HG02943 (cell line): ENCODE results near the gene NFATC2.

ENCODE experiments used
- ATAC-seq: cut with Tn5 transposase; IDR thresholded peaks from one replicate; pipeline ENCODE4 v1.9.1; 2021; ENCODE audit warnings: mild to moderate bottlenecking, low read depth, moderate library complexity; ENCODE audit not compliant: unreplicated experiment

The NFATC2 gene

DNA sequence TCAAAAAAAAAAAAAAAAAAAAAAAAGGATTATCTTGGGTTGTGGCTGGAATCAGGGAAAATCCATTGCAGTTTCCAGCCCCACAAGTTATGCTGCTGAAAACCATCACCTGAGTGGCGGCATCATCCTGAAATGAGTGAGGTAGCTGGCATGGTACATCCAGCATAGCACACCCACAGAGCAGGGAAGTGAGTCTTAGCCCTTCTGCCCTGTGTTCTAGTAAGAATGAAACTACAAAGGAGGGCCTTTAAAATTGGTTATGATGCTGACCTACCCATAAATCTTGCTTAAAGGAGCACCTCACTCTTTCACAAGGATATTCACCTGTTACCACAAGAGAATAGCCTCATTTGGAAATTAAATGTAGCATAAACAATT is 119.2 kb downstream of the NFATC2 start:
- no peak for ATAC-seq

DNA sequence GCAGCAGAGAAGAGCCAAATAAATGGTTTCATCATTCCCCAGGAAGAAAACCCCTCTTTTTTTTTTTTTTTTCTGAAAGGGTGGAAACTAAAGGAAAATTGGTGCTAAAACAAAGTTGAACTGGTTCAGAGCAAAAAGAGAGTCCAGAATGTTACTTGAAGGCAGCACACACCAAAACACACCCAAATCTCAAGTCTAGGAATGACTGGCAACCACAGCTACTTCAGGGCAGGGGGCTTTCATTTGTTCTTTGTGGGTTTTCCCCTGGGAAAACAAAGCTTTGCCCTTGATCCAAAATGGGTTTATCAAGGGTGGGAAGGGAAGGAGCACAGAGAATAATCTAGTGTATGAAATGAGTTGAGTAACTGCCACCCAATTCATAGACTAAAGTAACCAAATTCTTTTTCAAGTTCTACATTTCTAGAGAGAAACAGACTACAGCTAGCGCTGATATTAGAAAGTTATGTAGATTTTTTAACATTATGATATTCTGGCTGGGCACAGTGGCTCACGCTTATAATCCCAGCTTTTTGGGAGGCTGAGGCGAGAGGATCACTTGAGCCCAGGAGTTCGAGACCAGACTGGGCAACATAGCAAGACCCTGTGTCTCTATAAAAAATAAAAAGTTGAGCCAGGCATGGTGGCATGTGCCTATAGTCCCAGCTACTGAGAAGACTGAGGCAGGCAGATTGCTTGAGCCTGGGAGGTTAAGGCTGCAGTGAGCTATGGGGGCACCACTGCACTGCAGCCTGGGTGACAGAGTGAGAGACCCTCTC is 119.8 kb downstream of the NFATC2 start:
- ATAC-seq, result no peak

DNA sequence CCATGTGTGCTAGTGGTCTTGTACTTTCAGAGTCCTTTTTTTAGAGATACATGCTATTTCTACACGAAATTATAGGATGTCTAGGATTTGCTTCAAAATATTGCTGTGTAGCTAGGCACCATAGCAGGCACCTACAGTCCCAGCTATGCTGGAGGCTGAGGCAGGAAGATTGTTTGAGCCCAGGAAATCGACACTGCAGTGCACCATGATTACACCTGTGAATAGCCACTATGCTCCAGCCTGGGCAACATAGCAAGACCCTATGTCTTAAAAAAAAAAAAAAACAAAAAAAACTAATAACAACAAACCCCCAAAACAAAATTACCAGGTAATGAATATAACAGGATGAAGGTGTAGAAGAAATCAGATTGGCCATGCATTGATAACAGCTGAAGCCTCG is 121.7 kb downstream of the NFATC2 start:
- ATAC-seq, result no peak

DNA sequence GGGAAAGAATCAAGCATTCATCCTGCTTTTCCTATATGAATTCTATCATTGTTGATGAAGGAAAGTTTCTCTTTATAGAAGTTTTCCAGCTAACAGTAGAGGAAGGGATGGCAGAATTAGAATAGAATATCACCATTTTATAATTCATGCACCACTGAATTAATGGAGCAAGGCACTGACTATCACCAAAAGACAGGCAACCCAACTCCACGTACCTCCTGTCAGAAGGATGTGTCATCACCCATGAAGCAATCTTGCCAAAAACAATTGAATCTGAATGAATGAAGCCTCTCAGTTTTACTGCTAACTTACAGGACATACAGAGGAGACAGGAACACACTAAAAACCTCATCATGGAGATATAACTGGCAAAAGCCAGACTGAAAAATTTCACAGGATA is 122.4 kb downstream of the NFATC2 start:
- ATAC-seq, result no peak

DNA sequence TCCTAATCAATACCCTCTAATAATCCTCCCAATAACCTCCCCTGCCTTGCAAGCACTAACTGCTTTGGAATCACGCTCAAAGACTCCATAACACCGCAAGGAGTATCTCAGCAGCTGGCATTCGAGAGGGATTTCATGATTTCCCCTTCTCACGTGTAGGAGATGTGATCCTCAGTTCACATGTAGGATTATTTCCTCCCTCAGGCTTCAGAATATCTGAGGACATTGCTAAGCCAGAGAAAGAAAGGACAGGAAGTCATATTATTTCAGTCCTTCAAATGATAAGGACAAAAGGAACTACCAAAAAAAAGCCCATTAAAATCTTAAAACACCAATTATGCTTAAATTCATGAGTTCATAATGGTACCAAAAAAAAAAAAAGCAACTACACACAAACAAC is 122.9 kb downstream of the NFATC2 start:
- no peak for ATAC-seq

DNA sequence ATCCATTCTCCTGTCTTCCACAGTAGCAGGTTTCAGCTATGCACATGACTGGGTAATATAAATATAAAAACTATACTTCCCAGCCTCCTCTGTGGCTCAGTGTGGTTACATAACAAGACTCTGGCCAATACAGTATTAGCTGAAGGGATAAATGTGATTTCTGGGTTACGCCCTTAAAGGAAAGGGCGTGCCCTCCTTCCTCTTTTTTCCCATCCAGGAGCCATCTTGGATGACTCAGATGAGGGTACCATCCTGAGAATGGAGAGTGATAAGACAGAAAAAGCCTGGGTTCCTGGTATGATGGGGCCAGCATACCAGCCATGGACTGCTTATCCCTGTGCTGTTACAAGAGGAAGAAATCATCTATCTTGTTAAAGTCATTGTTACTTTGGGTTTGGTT is 123.3 kb downstream of the NFATC2 start:
- no peak for ATAC-seq

DNA sequence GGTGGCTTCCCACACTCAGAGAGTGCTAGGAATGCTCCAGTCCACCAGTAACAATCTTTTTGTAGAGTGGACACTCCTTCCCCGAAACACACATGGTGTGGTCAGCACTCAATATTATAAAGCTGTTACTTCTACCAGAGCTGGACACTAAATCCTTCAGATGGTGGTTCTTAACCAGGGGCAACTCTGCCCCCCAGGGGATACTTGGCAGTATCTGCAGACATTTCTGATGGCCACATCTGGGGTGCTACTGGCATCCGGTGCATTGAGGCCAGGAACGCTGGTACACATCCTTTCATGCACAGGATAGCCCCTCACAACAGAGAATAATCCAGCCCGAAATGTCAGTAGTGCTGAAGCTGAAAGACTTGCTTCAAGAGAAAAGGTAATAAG is 124.4 kb downstream of the NFATC2 start:
- ATAC-seq, result no peak

DNA sequence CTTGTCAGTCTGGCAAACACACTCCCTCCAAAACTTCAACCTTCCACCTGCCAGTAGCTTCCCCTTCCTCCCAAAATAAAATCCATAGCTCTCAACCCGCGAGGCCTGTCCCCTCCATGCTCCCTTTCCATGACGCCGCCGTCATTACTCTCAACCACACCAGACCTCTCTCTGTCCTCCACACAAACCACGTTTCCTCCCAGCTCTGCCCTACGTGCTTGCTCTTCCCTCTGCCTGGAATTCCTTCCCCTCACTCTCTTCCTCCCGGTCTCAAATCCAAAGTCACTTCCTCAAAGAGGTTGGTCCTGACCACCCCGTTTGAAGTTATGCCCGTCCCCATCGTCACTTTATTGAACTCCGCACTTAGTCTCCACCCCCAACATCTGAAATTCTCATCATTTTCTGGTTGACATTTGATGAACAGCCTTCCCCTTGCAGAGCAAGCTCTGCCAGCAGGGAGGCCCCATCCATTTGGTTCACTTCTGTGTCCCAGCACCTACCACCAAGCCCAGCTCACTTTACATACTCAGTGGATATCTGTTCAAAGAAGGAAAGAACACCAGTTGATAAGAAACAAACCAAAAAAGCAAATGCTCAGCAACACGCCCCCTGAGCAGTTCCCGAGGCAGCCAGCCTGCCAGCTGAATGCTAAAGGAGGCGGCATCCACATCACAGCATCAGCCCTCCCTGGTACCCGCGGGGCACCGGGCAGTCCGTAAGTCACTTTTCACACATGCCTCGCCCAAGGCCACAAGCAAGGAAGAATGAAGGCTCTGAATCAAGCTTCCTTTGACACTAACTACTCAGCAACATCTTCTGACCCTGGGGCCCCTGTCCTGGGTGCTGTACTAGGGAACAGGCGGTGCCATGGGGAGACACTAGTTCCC is 125.0 kb downstream of the NFATC2 start:
- no peak for ATAC-seq

DNA sequence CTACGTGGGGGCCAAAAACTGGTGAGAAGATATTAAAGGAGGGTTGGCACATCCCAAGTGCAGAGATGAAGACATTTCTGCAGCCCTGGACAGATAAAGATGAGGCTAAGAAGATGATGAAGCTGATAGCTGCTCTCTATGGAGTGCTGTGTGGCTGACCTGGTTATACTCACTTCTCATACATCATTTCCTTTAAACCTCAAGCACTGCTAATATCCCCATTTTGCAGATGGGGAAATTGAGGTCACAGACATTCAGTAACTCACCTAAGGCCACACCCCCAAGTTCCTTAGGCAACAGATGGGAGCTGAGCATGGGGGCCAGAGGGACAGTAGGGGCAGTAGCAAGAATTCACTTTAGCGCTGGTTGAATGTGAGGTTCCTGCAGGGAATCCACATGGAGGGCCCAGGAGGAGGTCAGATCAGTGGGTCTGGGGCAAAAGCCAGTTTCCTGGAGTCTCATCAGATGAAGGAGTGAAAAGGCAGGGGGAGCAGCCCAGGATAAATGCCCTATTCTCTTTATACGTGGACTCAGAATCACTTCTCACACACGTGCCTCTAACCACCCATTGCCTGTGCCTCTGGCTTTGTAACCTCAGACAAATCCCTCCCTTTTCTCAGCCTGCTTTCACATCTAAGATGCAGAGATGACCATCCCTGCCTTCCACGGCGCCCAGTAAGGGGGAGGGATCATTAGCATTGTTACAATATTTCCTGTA is 125.8 kb downstream of the NFATC2 start:
- no peak for ATAC-seq

DNA sequence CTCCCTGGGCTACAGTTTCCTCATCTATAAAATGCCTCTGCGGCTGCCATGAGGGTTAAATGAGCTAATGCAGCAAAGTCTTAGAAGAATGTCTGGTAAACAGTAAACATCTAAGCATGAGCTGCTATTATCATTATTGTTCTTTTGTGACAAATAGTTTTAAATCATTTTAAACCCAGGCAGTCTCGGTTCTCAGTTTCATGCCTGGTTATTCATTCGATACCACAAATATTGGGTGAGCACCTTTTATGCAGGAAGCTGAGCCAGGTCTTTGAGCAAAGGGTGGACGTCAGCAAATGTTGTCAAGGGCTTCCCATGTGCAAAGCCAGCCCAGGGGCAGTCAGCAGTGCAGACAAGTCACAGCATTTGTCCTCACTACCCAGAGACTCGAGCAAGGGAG is 128.7 kb downstream of the NFATC2 start:
- no peak for ATAC-seq

DNA sequence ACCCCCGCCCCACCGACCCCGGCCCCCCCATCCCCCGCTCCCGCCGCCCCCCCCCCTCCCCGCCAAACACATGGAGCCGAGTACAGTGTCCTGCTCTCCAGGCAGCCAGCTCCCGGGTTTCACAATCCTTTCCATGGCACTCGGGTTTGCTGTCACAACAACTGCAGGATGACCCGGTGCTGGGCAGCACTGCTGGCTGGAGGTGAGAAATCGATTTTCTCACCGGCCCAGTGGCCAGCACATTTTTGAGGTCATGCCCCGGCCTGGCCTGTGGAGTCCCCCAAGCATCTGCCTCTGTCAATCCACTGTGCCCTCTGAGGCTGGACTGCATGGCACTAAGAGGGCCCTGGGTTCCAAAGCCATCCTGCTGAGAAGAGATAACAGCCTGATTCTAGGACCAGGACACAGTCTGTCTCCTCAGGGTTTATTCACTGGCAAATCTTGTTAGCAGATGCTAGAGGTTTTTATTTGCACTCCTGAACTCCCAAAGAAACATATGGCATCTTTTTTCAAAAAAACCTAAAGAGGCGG is 129.5 kb downstream of the NFATC2 start:
- no peak for ATAC-seq

DNA sequence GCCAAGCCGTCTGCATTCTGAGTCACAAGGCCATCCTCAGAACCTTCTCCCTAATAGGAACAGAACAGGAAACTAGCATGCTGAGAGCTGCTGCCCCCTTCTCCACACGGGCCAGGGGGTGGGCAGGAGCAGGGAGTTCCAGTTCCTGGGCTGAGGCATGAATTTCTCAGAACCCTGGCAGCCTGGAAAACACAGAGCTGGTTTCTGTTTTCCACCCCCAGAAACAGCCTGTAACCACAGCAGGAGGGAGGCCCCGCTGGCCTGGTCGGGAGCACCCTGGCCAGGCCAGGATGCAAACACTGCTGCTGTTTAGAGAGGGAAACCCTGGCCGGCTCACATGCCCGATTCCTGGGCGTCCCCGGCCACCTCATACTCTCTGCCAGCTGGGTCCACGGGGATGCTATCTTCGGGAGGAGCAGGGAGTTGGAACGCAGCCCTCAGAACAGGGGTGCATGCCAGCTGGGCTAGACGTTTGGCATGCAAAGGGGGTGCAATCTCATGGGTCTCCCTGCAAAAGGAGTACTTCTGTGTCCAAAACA is 130.1 kb downstream of the NFATC2 start:
- ATAC-seq, result no peak

DNA sequence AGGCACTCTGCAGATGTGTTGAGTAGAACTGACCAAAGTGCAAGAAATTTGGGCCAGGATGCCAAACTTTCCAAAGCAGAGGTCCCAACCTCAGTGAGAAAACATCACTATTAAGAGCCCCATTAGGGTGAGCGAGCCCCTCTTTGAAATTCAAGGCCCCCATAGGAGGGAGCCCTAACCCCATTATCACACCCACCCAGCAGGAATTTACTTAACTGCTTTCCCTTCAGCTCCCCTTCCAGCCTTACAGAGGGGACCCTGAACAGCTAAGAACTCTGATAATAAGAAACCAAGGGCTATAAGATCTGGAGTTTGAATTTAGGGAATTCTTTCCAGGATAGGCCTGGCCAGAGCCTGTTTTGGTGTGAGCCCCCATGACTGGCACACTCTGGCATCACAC is 130.6 kb downstream of the NFATC2 start:
- no peak for ATAC-seq

DNA sequence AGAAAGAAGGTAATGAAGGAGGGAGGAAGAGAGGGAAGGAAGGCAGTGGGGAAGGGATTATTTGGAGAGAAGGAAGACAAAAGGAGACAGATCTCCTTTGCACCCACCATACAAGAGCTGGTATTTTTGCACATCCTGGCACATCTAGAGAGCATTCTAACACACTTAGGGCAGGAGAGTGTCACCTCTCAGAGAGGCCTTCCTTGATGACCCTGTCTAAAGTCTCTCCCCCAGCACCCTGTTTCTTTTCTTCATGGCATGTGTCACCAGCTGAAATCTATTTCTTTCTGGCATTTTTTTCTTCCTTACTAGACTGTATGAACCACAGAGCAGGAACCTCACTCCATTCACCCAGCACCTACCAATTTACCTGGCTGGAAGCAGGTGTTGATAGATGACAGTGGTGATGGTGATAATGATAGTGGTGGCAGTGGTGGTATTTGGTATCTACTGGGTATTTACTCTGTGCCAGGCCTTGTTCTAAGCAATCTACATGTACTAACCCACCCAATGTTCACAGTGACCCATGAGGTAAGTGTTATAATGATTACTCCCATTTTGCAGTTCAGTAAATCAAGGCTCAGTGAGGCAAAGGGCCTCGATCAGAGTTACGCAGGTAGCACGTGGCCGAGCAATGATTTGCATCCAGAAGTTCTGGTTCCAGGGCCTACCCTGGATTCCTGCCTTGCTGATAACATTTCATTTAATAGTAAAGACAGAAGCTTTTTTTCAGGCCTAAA is 131.8 kb downstream of the NFATC2 start:
- no peak for ATAC-seq

DNA sequence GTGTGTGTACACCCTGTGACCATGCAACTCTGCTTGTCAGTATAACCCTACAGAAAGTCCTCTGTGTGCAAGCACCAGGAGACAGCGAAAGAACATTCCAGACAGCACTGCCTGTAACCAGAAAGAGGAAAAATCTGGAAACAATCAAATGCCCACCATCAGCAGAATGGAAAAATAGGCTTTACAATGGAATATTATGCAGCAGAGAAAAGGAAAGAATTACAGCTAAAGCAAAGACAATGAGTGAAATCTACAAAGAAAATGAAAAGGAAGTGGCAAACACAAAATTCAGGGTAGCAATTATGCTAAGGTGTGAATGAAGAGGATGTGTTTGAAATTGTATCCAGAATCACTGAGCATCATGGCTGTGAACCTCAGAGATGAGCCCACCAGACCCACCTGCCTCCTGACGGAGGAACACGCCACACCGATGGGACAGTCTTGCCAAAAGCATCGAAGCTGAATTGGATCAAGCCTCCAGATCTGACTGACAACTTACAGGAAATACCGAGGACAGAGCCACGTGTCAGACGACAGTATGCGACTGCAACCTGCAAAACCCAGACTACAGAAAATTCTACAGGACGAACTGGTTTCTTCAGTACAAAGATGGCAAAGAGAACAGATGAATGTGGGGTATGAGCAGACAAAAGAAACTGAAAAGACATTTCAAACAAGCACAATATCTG is 133.2 kb downstream of the NFATC2 start:
- ATAC-seq, result no peak

DNA sequence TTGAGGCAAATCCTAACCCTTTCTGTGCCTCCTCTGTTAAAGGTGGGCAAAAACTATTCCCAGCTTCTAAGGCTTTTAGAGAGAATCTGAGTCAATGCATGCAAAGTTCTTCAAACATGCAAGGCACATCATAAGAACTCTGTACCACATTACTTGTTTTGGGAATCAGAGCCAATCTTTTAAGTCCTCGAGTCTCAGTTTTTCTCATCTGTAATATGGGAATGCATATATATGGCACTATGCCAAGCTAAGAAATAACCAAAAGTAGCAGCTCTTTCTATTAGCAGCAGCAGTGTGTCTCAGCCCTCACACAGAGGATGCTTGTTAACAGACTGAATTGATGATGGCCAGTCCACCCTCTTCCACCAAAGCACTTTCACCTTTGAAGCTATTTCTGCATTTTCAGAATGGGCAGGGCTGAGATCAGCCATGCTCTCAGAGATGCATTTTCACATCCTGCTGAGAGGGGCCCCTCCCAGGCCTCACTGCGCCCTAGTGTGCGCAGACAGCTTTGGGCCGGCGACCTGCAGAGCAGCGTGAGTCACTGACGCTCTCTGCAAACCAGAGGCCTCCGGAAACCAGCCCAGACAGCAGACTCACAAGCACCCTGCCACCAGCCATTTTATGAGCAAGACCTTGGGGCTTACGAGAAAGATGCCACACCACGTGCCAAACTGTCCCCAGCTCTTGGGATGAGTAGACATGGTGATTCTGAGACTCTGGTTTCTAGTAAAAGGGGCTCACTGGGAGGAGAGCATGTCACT is 138.0 kb downstream of the NFATC2 start:
- ATAC-seq, result peak; percentile 77

DNA sequence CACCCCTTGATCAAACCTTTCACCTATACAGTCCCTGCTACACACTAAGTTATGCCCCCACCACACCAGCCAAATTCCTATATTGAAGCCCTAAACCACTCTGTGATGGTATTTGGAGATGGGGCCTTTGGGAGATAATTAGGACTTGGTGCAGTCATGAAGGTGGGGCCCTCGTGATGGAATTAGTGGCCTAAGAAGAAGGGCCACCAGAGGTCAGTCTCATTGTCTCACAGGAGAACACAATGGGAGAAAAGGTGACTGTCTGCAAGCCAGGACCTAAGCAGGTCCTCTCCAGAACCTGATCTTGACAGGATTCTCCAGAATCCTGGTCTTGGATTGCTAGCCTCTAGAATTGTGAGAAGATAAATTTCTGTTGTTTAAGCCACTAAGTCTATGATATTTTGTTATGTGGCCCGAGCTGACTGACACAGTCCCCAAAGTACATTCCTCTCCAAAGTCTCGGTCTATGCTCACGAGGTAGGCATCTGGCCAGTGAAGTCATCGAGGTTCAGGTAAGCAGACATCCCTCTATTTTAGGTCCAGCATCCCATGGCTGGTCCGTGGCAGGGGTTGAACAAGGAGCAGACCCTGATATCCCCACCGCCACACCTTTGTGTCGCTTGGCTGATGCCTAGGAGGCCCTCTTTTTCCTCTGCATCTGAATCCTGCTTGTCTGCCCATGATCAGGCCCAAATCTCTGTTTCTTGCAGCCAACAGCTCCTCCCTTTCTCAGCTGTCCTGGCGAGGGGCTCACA is 138.9 kb downstream of the NFATC2 start:
- ATAC-seq, result no peak

DNA sequence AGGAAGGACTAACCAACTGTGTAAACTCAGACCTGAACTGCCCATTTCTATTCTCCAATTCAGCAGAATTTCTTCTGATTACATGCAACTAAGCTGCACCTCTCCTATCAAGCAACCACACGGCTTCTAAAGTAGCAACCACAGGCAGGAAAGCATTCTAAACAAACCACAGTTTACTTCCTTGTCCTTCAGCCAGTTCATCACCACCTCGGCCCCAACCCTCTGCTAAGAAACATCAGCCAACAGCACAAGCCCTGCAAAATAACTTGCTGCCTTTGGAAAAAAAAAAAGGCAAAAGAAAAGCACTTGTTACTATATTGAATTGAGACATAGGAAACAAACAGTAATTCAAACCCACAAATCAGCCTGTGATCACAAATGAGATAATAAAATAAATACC is 140.3 kb downstream of the NFATC2 start:
- no peak for ATAC-seq
